Measurements from ENCODE around the gene UBE2D2.
"Not testable (repeated sequence)": the region's sequence is repeated elsewhere in the genome, so short reads cannot be mapped to it uniquely, and the experiment has no call there.

The UBE2D2 gene

GRCh38 chr5:139619861-139620260 is 58.7 kb downstream of the UBE2D2 start:
- no peak for TF ChIP-seq ESRRG (CRISPR knock-in tag; IDR thresholded peaks at IDR 0.05)
- TF ChIP-seq CSRNP3 (CRISPR knock-in tag; IDR thresholded peaks at IDR 0.05), result no peak
- TF ChIP-seq ISL1 (CRISPR knock-in tag; IDR thresholded peaks at IDR 0.05), result no peak
- no peak for TF ChIP-seq RARB (CRISPR knock-in tag; IDR thresholded peaks at IDR 0.05)
- no peak for TF ChIP-seq CSDC2 (CRISPR knock-in tag; IDR thresholded peaks at IDR 0.05)
- TF ChIP-seq PPARA (CRISPR knock-in tag; IDR thresholded peaks at IDR 0.05; ENCODE audit: borderline replicate concordance), result no peak
- no peak for TF ChIP-seq ZC3H10 (CRISPR knock-in tag; IDR thresholded peaks at IDR 0.05)
- no peak for TF ChIP-seq GLIS3 (CRISPR knock-in tag; IDR thresholded peaks at IDR 0.05)
- no peak for TF ChIP-seq CREB5 (CRISPR knock-in tag; IDR thresholded peaks at IDR 0.05; ENCODE audit: low read depth)
- TF ChIP-seq ZFP30 (CRISPR knock-in tag; IDR thresholded peaks at IDR 0.05), result no peak
- TF ChIP-seq TSHZ2 (CRISPR knock-in tag; IDR thresholded peaks at IDR 0.05), result no peak
- no peak for TF ChIP-seq ZNF8 (CRISPR knock-in tag; IDR thresholded peaks at IDR 0.05)
- TF ChIP-seq SNAI2 (CRISPR knock-in tag; IDR thresholded peaks at IDR 0.05), result no peak
- TF ChIP-seq OSR1 (CRISPR knock-in tag; IDR thresholded peaks at IDR 0.05), result no peak
- no peak for TF ChIP-seq ZNF565 (CRISPR knock-in tag; conservative IDR thresholded peaks at IDR 0.05; ENCODE audit: low read depth)
- TF ChIP-seq ZNF70 (CRISPR knock-in tag; IDR thresholded peaks at IDR 0.05), result no peak
- TF ChIP-seq TCF4 (CRISPR knock-in tag; IDR thresholded peaks at IDR 0.05; ENCODE audit: borderline replicate concordance), result no peak
- TF ChIP-seq BACH2 (CRISPR knock-in tag; IDR thresholded peaks at IDR 0.05; ENCODE audit: borderline replicate concordance), result no peak
- TF ChIP-seq ZFP3 (CRISPR knock-in tag; IDR thresholded peaks at IDR 0.05), result no peak
- no peak for ATAC-seq

GRCh38 chr5:139625398-139625797 is 64.3 kb downstream of the UBE2D2 start:
- not testable (repeated sequence) for ATAC-seq

- no peak for ATAC-seq
These were observed 69.7 kb downstream of the UBE2D2 start for GRCh38 chr5:139630855-139631254.

GRCh38 chr5:139631520-139632165 is 70.5 kb downstream of the UBE2D2 start:
- ATAC-seq, result peak; percentile 53
- TF ChIP-seq ZC3H10 (CRISPR knock-in tag; IDR thresholded peaks at IDR 0.05) (peak; percentile 29; the same call in 1 of the 2 replicates), OSR1 (CRISPR knock-in tag; IDR thresholded peaks at IDR 0.05) (no peak), ZNF8 (CRISPR knock-in tag; IDR thresholded peaks at IDR 0.05) (0 out of 2 replicates have a peak, but pooled peaks have one; percentile 6), SNAI2 (CRISPR knock-in tag; IDR thresholded peaks at IDR 0.05) (0 out of 2 replicates have a peak, but pooled peaks have one; percentile 10), GLIS3 (CRISPR knock-in tag; IDR thresholded peaks at IDR 0.05) (no peak), ESRRG (CRISPR knock-in tag; IDR thresholded peaks at IDR 0.05) (no peak), CREB5 (CRISPR knock-in tag; IDR thresholded peaks at IDR 0.05; ENCODE audit: low read depth) (peak; percentile 34; the same call in 1 of the 2 replicates), POU6F1 (CRISPR knock-in tag; IDR thresholded peaks at IDR 0.05; ENCODE audit: borderline replicate concordance, low read depth) (no peak), PPARA (CRISPR knock-in tag; IDR thresholded peaks at IDR 0.05; ENCODE audit: borderline replicate concordance) (no peak)

More at GRCh38 chr5:139630855-139631254, 69.7 kb downstream of the UBE2D2 start:
- no peak for TF ChIP-seq RARB (CRISPR knock-in tag; IDR thresholded peaks at IDR 0.05)
- TF ChIP-seq PATZ1 (CRISPR knock-in tag; IDR thresholded peaks at IDR 0.05; ENCODE audit: borderline replicate concordance), result no peak

Measured in SK-N-SH treated with all-trans-retinoic acid at 6 μM for 48 hours (cell line).